Measurements from ENCODE around the gene DHRS4L2.
"Not testable (repeated sequence)": the region's sequence is repeated elsewhere in the genome, so short reads cannot be mapped to it uniquely, and the experiment has no call there.

- not testable (repeated sequence) for TF ChIP-seq CTCF, EP300 (IDR thresholded peaks at IDR 0.05)
These were observed 60.3 kb downstream of the DHRS4L2 start for GRCh38 chr14:24049002-24049401.

Data from sigmoid colon (tissue), 4 donors.